Breast epithelium (tissue), 3 donors: ENCODE data around the gene MYOF.

Source experiments
- POLR2A ChIP-seq: fragments of 450-650 bp; IDR thresholded peaks from one replicate; pipeline ENCODE4 v1.6.1; 2016; ENCODE audit warnings: antibody characterized with exemption, mild to moderate bottlenecking, moderate library complexity
- TF ChIP-seq, protein P1 (sequence below), 3 donors: fragments of 450-650 bp; IDR thresholded peaks; one replicate each; pipeline ENCODE4 v1.5.1; 2016 to 2017; ENCODE audit warnings: antibody characterized with exemption in 3 of 3, mild to moderate bottlenecking in 3 of 3, moderate library complexity in 3 of 3

DNA sequence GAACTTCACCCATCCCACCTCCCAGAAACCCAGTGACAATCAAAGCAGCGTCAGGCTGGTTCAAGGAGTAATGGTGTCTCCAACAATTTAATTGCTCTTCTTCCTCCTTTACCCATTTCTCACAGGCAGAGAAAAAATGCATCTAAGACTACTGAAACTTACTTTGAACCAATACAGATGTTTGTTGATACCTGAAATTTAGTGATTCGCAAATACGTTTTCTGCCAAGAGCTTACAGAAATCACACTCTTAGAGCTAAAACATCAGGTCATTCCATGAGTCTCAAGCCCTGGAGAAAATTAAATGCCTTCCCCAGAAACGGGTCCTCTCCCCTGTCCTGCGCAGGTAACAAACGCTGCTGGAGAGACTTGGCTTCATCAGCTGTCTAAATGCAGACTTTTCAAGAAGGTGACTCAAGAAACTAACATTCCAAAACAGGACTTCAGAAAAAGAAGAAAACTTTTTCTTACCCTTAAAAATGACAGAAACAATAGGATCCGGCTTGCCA lies 443 bp downstream of the MYOF start:
- TF ChIP-seq, protein P1, sequence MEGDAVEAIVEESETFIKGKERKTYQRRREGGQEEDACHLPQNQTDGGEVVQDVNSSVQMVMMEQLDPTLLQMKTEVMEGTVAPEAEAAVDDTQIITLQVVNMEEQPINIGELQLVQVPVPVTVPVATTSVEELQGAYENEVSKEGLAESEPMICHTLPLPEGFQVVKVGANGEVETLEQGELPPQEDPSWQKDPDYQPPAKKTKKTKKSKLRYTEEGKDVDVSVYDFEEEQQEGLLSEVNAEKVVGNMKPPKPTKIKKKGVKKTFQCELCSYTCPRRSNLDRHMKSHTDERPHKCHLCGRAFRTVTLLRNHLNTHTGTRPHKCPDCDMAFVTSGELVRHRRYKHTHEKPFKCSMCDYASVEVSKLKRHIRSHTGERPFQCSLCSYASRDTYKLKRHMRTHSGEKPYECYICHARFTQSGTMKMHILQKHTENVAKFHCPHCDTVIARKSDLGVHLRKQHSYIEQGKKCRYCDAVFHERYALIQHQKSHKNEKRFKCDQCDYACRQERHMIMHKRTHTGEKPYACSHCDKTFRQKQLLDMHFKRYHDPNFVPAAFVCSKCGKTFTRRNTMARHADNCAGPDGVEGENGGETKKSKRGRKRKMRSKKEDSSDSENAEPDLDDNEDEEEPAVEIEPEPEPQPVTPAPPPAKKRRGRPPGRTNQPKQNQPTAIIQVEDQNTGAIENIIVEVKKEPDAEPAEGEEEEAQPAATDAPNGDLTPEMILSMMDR (IDR thresholded peaks at IDR 0.05), result no peak
- TF ChIP-seq POLR2A, result no peak
